ENCODE results near the gene RANGAP1.

RANGAP1 gene, protein sequence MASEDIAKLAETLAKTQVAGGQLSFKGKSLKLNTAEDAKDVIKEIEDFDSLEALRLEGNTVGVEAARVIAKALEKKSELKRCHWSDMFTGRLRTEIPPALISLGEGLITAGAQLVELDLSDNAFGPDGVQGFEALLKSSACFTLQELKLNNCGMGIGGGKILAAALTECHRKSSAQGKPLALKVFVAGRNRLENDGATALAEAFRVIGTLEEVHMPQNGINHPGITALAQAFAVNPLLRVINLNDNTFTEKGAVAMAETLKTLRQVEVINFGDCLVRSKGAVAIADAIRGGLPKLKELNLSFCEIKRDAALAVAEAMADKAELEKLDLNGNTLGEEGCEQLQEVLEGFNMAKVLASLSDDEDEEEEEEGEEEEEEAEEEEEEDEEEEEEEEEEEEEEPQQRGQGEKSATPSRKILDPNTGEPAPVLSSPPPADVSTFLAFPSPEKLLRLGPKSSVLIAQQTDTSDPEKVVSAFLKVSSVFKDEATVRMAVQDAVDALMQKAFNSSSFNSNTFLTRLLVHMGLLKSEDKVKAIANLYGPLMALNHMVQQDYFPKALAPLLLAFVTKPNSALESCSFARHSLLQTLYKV

GRCh38 chr22:41285820-41286638 is at the start of gene RANGAP1:
Gene RANGAP1 (minus strand): TSS chr22:41286187. CDS start chr22:41281044, 5,143 bp downstream.
- DNase-seq (ENCODE audit: low read depth) = peak; percentile 95

DNA sequence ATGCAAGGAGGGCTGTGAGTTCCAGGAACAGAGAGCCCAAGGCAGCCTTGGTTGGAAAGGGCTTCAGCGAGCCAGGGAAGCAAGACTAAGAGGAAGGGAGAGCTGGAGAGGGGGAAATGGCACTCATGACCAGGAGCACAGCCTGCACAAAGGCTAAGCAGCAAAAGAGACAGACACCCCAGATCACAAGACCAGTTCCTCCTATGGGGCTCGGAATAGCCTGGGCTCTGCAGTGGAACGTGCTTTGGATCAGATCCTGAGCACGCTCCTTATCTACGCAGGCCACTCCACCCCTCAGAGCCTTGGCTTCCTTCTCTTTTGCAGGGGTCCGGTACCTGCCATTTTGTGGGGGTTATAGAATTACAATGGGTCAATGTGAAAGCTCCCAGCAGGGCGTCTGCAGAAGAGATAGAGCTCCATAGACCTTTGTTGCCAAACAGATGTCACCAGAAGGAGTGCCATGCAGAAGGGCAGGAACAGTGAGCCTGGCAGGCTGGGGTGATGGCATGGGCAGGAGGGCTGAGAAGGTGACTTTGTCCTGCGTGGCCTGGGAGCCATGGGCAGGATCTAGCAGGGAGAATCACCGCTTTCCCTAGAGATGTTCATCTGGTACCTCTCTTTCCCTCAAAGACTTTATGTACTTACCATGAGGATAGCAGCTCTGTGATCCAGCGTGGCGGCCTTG is 49.1 kb upstream of the RANGAP1 start:
- no peak for DNase-seq (ENCODE audit: low read depth)

GRCh38 chr22:41334215-41334614 is 48.2 kb upstream of the RANGAP1 start:
- no peak for DNase-seq (ENCODE audit: low read depth)

DNA sequence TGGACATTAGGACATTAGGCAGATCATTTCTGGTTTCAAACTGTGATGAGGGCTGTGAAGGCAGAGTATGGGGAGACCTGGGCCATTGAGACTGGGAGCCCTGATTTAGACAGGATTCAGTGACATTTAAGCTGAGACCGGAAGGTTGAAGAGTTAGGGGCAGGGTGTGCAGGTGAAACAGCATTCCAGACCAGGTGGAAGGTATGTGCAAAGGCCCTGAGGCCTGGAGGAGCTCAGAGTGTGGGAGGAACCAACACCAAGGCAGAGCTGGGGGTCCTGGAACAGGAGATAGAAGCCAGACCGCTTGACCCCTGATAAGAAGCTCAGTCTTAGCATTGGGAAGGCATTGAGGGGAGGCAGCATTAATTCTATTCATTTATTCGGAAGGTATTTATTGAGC is 47.8 kb upstream of the RANGAP1 start:
- no peak for DNase-seq (ENCODE audit: low read depth)

DNA sequence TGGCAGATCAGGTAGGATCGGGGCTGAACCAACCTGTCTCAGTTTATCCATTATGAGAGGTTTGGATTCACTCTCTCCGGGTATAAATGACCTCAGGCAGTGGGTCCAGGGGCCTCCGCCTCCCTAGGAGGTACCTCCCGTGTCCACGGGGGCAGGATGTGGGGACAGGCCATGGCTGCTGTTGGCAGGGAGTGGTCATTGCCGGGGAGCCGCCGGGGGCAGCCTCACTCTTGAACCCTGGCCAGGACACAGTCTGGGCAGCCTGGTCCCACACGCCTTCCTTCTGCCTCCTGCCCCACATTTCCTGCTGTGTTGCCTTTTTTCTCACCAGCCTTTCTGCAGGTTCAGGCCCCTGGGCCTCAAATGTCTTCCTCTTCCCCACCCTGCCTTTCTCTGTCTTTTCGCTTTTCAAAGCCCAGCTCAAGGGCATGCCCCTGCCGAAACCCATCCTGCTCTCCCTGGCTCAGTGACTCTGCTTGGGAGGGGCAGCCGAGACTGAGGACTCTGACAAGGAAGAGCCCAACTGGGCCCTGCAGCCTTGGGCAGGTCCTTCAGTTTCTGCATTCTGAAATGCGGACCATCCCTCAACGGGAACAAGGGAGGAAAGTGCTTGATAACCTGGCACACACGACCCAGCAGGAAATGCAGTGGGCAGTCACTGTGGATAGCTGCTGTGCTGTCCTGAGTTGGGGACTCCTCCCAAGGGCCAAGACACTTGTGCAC is 46.4 kb upstream of the RANGAP1 start:
- no peak for DNase-seq (ENCODE audit: low read depth)

GRCh38 chr22:41330169-41330568 is 44.2 kb upstream of the RANGAP1 start:
- no peak for DNase-seq (ENCODE audit: low read depth)

DNA sequence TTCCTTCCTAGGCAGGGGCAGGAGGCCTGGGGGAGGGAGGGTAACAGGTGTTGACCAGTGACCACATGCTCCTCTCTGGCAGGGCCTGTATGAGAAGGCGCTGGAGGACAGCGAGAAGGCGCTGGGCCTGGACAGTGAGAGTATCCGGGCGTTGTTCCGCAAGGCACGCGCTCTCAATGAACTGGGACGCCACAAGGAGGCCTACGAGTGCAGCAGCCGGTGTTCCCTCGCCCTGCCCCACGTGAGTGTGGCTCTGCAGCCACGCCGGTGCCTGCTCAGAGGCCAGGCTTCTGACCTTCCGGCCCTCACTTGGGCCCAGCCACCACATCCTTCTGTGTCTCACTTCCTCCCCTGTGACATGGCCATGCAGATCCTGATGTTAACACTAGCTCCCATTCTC is 41.1 kb upstream of the RANGAP1 start:
- no peak for DNase-seq (ENCODE audit: low read depth)

DNA sequence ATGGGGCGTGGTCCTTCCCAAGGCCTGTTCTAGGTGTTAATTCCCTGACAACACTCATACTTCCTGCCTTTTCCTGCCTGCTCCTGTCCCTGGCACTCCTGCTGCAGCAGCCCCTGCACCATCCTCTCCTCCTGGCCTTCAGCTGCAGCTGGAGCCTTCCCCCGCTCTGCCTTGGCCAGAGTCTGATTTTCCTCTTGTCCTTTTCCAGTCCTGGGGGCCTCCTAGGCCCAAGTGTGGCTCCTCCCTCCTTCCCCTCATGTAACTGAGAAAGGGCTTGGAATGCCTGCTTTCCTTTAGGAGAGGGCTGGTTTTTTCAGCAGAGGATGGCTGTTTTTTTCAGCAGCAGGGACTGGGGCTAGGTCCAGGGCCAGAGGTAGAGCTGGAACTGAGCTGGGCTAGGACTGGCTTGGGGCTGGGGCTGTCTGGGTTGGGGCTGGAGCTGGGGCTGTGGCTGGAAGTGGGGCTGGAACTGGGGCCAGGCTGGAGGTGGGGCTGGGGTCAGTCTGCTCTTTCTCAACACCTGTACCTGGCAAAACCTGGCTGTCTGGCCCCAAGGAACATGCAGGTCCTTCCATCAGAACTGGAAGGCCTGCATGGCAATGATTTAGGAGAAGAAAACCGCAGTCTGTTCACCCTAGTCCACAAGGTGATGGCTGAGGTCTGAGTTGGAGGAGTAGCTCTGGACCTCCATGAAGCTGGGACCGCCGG is 39.0 kb upstream of the RANGAP1 start:
- no peak for DNase-seq (ENCODE audit: low read depth)

DNA sequence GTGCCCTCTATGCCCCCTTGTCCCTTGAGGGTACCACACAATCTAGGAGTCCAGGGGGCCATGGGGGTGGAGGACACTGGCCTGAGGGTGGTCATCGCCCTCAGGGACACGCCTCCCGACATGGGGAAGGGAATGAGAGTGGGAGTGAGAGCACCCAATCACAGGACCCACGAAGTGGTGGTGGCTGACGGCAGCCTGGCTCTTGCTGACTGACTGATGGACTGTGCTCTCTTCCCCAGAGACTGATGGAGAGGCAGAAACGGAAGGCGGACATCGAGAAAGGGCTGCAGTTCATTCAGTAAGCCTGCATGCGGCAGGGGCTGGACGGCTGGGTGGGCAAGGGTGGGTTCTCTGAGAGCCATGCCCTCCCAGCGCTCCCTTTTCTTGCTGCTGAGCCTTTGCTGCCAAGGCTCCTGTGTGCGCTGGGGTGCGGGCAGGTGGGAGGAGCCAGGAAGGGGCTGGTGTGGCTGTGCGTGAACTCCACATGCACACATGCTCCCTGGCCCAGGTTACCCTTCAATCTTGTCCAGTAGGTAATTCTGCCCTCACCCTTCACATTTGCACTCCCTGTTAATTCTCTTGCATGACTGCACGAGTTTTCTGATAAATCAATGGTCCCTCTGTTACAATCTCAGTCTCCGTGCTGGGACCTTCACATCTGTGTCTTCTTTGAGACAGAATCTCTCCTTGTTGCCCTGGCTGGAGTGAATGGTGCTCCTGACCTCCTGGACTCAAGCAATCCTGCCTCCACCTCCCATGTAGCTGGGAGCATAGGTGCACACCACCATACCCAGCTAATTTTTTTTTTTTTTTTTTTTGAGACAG is 34.6 kb upstream of the RANGAP1 start:
- DNase-seq (ENCODE audit: low read depth) = no peak

DNA sequence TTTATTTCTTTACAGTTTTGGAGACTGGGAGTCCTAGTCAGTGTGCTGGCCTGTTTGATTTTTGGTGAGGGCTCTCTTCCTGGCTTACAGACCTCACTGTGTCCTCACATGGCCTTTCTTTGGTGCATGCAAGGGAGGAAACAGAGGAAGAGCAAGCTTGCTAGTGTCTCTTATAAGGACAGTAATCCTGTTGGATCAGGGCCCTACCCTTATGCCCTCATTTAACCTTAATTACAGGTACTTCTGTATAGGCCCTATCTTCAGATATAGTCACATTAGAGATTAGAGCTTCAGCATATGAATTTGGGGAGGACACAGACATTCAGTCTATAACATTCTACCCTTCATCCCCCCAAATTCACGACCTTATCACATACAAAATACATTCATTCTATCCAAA is 29.6 kb upstream of the RANGAP1 start:
- DNase-seq (ENCODE audit: low read depth) = no peak

GRCh38 chr22:41314821-41315220 is 28.8 kb upstream of the RANGAP1 start:
- no peak for DNase-seq (ENCODE audit: low read depth)

GRCh38 chr22:41311487-41311886 is 25.5 kb upstream of the RANGAP1 start:
- no peak for DNase-seq (ENCODE audit: low read depth)

DNA sequence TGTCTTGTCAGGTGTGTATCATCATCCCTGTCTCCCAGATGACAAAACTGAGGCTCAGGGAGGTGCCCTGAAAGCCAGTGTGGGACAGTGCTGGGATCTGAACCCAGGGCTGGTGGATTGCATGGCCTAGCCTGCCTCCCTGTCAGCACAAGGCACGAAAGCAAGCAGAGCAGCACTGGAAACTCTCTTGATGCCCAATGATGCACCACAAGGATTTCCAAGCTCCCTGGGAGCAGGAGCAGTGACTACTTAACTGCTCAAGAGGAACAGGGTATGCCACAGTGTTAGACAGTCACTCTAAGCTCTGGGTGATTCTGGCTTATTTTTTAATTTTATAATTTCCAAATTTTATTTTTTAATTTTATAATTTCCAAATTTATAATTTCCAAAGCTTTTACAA is 24.3 kb upstream of the RANGAP1 start:
- DNase-seq (ENCODE audit: low read depth) = no peak

DNA sequence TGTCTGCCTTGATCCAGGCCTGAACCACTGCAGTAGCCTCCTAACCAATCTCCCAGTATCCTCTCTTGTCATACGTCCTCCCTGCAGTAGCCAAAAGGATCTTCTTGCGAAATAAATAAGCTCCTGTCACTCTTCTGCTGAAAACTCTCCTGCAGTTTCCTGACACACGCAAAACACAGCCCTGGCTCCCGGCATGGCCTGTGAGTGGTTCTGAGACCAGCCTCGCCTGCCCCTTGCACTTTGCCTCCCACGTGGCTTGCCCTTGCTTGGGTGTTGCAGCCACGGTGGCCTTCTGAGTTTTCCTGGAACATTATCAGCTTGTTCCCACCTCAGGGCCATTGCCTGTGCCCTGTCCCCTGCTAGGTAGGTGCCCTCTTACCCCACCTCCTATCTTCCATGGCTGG is 22.6 kb upstream of the RANGAP1 start:
- DNase-seq (ENCODE audit: low read depth) = no peak

GRCh38 chr22:41308054-41308453 is 22.1 kb upstream of the RANGAP1 start:
- no peak for DNase-seq (ENCODE audit: low read depth)

DNA sequence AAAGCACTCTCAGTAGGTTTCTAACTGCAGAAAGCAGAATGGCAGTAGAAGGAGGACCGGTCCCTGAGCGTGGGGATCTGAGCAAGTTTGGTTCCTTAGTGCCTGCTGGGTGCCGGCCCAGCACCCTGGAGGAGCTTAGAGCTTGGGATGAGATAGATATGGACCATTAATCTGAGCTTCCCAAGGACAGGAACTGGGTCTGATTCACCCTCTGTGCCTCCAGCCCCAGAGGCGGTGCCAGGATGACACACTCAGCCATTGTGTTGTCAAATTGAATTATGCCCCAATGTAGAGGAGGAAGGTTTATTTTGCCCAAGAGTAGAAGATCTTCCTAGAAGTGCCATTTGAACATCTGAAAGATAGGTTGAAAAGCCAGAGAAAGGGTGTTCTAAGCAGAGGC is 19.7 kb upstream of the RANGAP1 start:
- no peak for DNase-seq (ENCODE audit: low read depth)

- no peak for DNase-seq (ENCODE audit: low read depth)
Observed at GRCh38 chr22:41302811-41303210, 16.8 kb upstream of the RANGAP1 start.

DNA sequence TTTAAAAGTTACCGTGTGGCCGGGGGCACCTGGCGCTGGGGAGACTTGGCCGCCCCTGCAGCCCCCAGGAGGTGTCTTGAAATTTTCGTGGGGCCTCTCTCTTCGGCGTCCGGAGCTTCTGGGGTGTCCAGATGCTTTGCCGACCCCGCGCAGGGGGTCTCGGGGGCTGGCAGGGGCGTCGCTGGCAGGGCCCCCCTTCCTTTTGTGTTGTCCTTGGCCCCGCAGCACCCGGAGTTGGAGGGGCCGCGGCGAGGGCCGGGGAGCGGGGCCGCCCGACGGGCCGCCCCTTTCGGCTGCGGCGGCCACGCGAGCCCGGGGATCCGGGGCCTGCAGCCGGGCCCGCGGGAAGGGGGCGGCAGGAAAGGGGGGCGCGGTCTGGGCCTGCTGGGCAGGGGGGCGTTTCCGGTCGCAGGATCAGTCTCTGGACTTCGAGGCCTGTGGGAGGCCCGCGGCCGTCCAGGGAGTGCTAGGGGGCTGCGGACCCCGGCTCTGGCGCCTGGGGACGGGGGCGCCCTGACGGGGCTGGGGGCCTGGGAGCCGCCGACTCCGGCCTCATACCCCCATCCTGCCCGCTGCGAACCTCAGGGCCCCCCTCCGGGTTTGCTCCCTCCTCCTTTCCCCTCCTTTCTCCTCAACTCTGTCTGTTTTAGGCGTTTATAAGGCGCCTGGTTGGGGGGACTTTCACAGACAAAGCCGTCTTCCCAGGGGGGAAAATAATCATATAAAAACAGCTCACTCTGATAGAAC is 16.2 kb upstream of the RANGAP1 start:
- no peak for DNase-seq (ENCODE audit: low read depth)
